GM23338 (cell line): ENCODE data around the gene PTH2. TPM values are rescaled to one million over a fixed set of nuclear protein-coding genes. Genes with fewer than 3 reads are reported as not detected.

Experiments
- ATAC-seq: fragments of 200-7000 bp; cut with Tn5 transposase; 3 replicates; pipeline ENCODE4 v1.9.1; 2020
- DNase-seq: peaks from one replicate; pipeline ENCODE4 v3.0.0-alpha.2; 2015; ENCODE audit warnings: low spot score
- H2AFZ ChIP-seq: fragments of 200-600 bp; sonication (generic); 2 replicates; pipeline ENCODE4 v1.8.0; 2016; ENCODE audit warnings: antibody characterized with exemption, mild to moderate bottlenecking, moderate library complexity
- H3F3A ChIP-seq: fragments of 200-600 bp; sonication (generic); replicated peaks from 2 replicates; pipeline ENCODE4 v1.8.0; 2017; ENCODE audit warnings: antibody characterized with exemption, mixed run types, low read depth
- H3K27ac ChIP-seq: fragments of 200-600 bp; sonication (generic); 2 replicates; pipeline ENCODE4 v1.6.1; 2016; ENCODE audit warnings: low read depth
- H3K27me3 ChIP-seq: fragments of 200-600 bp; sonication (generic); 2 replicates; pipeline ENCODE4 v1.8.0; 2016; ENCODE audit warnings: mild to moderate bottlenecking, mixed run types, moderate library complexity; ENCODE audit not compliant: insufficient read depth
- H3K36me3 ChIP-seq: fragments of 200-600 bp; sonication (generic); 2 replicates; pipeline ENCODE4 v1.8.0; 2016; ENCODE audit warnings: mild to moderate bottlenecking; ENCODE audit not compliant: insufficient read depth
- H3K4me1 ChIP-seq: fragments of 200-600 bp; sonication (generic); 2 replicates; pipeline ENCODE4 v1.8.0; 2016; ENCODE audit warnings: mild to moderate bottlenecking, moderate library complexity; ENCODE audit not compliant: insufficient read depth
- H3K4me2 ChIP-seq: fragments of 200-600 bp; sonication (generic); 2 replicates; pipeline ENCODE4 v1.7.1; 2017; ENCODE audit warnings: mixed run types
- H3K4me3 ChIP-seq: fragments of 200-600 bp; sonication (generic); 2 replicates; pipeline ENCODE4 v1.6.1; 2016; ENCODE audit warnings: mixed run types
- H3K79me2 ChIP-seq: fragments of 200-600 bp; sonication (generic); replicated peaks from 2 replicates; pipeline ENCODE4 v1.8.0; 2017; ENCODE audit warnings: mild to moderate bottlenecking; ENCODE audit not compliant: insufficient read depth
- H3K9me2 ChIP-seq: fragments of 200-600 bp; sonication (generic); 2 replicates; pipeline ENCODE4 v1.8.0; 2017; ENCODE audit not compliant: insufficient read depth
- H4K20me1 ChIP-seq: fragments of 200-600 bp; sonication (generic); replicated peaks from 2 replicates; pipeline ENCODE4 v1.8.0; 2017; ENCODE audit warnings: mild to moderate bottlenecking; ENCODE audit not compliant: insufficient read depth
- H3K27ac Mint-ChIP-seq: 2 replicates; pipeline ENCODE4 v1.8.0; 2020; ENCODE audit warnings: inconsistent platforms, mild to moderate bottlenecking, moderate library complexity, mixed read lengths
- H3K27me3 Mint-ChIP-seq: 3 replicates; pipeline ENCODE4 v1.8.0; 2022; ENCODE audit warnings: low read depth, mild to moderate bottlenecking, moderate library complexity, mixed read lengths, inconsistent platforms; ENCODE audit not compliant: insufficient read depth, poor library complexity
- H3K36me3 Mint-ChIP-seq: 3 replicates; pipeline ENCODE4 v1.8.0; 2021; ENCODE audit warnings: low read depth, mild to moderate bottlenecking, inconsistent platforms, moderate library complexity, mixed read lengths
- H3K4me1 Mint-ChIP-seq: 3 replicates; pipeline ENCODE4 v1.8.0; 2020; ENCODE audit warnings: mild to moderate bottlenecking, inconsistent platforms, mixed read lengths
- H3K4me3 Mint-ChIP-seq: 3 replicates; pipeline ENCODE4 v1.8.0; 2021; ENCODE audit warnings: moderate library complexity, mild to moderate bottlenecking, inconsistent platforms, mixed read lengths
- H3K9me3 Mint-ChIP-seq: 3 replicates; pipeline ENCODE4 v1.8.0; 2020; ENCODE audit warnings: moderate library complexity, mild to moderate bottlenecking, inconsistent platforms, mixed read lengths
- EZH2 ChIP-seq: fragments of 200-600 bp; sonication (generic); IDR thresholded peaks from one replicate; pipeline ENCODE4 v1.8.0; 2017; ENCODE audit warnings: antibody characterized with exemption, mild to moderate bottlenecking, low read depth; ENCODE audit not compliant: unreplicated experiment
- EZH2phosphoT487 ChIP-seq: fragments of 200-600 bp; sonication (generic); IDR thresholded peaks from one replicate; pipeline ENCODE4 v1.8.1; 2018; ENCODE audit warnings: antibody characterized with exemption; ENCODE audit not compliant: unreplicated experiment
- JUNB ChIP-seq: IDR thresholded peaks from one replicate; pipeline ENCODE4 v1.6.1; 2016; ENCODE audit warnings: antibody characterized with exemption; ENCODE audit not compliant: unreplicated experiment
- POLR2AphosphoS5 ChIP-seq: IDR thresholded peaks from 2 replicates; pipeline ENCODE4 v1.6.1; 2016; ENCODE audit warnings: antibody characterized with exemption, low read depth
- STAT1 ChIP-seq: IDR thresholded peaks from one replicate; pipeline ENCODE4 v1.6.1; 2016; ENCODE audit warnings: antibody characterized with exemption; ENCODE audit not compliant: unreplicated experiment
- ZNF114 ChIP-seq: fragments of 250-450 bp; sonication (Bioruptor Pico); IDR thresholded peaks from 2 replicates; pipeline ENCODE4 v1.5.0; 2020; ENCODE audit warnings: mild to moderate bottlenecking, moderate library complexity
- polyA plus RNA-seq: library from polyadenylated mRNA; unstranded; fragments of >200 nt; fragmentation: Nextera tagmentation; extraction: Ambion mirVana; gene quantifications from 2 replicates; pipeline ENCODE4 v1.2.1, GENCODE V29; 2016
- total RNA-seq: library from RNA; depleted of rRNA; stranded (reverse); fragments of >200 nt; shearing (Covaris generic); gene quantifications from 2 replicates; pipeline ENCODE4 v1.2.3, GENCODE V29; 2014
- TF ChIP-seq, protein P1 (sequence below): fragments of 250-450 bp; sonication (Bioruptor Pico); IDR thresholded peaks from 2 replicates; pipeline ENCODE4 v1.5.0; 2020; ENCODE audit warnings: mild to moderate bottlenecking, moderate library complexity
- TF ChIP-seq, protein P2 (sequence below): IDR thresholded peaks from 2 replicates; pipeline ENCODE4 v1.6.1; 2016; ENCODE audit warnings: antibody characterized with exemption

PTH2 gene
- total and polyA plus RNA-seq, 2 experiments from 2014 or later: 1.6 TPM; not detected in 1

DNA sequence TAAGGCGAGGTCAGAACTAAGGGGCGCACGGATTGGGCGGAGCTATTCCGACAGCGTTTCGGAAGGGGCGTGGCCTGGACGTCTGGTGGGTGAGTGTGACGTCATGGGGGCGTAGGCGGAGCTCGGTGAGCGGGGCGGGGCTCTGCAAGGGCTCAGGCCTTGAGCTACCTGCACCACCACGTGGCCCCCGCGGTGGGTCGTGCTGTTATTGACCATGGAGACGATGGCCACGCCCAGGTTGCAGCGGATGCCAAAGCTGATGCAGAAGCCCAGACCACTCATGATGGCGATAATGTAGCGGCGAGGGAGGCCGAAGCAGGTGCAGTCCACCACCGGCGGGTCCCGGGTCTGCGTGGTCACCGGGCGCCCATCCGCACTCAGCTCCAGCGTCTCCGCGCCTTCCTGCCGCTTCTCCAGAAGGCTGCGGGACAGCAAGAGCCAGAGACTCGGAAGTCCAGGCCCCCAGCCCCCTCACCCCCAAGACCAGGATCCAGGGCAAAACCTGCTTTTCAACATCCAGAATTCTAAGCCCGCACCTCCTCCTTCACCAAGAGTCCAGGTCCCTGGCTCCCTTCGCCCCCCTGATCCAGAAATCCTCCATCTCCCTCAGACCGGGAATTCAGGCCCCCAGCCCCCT is 13.3 kb upstream of the PTH2 start (continued):
- TF ChIP-seq, protein P1, sequence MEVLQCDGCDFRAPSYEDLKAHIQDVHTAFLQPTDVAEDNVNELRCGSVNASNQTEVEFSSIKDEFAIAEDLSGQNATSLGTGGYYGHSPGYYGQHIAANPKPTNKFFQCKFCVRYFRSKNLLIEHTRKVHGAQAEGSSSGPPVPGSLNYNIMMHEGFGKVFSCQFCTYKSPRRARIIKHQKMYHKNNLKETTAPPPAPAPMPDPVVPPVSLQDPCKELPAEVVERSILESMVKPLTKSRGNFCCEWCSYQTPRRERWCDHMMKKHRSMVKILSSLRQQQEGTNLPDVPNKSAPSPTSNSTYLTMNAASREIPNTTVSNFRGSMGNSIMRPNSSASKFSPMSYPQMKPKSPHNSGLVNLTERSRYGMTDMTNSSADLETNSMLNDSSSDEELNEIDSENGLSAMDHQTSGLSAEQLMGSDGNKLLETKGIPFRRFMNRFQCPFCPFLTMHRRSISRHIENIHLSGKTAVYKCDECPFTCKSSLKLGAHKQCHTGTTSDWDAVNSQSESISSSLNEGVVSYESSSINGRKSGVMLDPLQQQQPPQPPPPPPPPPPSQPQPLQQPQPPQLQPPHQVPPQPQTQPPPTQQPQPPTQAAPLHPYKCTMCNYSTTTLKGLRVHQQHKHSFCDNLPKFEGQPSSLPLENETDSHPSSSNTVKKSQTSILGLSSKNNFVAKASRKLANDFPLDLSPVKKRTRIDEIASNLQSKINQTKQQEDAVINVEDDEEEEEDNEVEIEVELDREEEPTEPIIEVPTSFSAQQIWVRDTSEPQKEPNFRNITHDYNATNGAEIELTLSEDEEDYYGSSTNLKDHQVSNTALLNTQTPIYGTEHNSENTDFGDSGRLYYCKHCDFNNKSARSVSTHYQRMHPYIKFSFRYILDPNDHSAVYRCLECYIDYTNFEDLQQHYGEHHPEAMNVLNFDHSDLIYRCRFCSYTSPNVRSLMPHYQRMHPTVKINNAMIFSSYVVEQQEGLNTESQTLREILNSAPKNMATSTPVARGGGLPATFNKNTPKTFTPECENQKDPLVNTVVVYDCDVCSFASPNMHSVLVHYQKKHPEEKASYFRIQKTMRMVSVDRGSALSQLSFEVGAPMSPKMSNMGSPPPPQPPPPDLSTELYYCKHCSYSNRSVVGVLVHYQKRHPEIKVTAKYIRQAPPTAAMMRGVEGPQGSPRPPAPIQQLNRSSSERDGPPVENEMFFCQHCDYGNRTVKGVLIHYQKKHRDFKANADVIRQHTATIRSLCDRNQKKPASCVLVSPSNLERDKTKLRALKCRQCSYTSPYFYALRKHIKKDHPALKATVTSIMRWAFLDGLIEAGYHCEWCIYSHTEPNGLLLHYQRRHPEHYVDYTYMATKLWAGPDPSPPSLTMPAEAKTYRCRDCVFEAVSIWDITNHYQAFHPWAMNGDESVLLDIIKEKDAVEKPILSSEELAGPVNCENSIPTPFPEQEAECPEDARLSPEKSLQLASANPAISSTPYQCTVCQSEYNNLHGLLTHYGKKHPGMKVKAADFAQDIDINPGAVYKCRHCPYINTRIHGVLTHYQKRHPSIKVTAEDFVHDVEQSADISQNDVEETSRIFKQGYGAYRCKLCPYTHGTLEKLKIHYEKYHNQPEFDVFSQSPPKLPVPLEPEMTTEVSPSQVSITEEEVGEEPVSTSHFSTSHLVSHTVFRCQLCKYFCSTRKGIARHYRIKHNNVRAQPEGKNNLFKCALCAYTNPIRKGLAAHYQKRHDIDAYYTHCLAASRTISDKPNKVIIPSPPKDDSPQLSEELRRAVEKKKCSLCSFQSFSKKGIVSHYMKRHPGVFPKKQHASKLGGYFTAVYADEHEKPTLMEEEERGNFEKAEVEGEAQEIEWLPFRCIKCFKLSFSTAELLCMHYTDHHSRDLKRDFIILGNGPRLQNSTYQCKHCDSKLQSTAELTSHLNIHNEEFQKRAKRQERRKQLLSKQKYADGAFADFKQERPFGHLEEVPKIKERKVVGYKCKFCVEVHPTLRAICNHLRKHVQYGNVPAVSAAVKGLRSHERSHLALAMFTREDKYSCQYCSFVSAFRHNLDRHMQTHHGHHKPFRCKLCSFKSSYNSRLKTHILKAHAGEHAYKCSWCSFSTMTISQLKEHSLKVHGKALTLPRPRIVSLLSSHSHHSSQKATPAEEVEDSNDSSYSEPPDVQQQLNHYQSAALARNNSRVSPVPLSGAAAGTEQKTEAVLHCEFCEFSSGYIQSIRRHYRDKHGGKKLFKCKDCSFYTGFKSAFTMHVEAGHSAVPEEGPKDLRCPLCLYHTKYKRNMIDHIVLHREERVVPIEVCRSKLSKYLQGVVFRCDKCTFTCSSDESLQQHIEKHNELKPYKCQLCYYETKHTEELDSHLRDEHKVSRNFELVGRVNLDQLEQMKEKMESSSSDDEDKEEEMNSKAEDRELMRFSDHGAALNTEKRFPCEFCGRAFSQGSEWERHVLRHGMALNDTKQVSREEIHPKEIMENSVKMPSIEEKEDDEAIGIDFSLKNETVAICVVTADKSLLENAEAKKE (CRISPR knock-in tag): no peak
- no peak for TF ChIP-seq STAT1
- TF ChIP-seq EZH2: peak; percentile 23
- peak; percentile 59 for TF ChIP-seq POLR2AphosphoS5
- TF ChIP-seq JUNB: no peak
- TF ChIP-seq, protein P2, sequence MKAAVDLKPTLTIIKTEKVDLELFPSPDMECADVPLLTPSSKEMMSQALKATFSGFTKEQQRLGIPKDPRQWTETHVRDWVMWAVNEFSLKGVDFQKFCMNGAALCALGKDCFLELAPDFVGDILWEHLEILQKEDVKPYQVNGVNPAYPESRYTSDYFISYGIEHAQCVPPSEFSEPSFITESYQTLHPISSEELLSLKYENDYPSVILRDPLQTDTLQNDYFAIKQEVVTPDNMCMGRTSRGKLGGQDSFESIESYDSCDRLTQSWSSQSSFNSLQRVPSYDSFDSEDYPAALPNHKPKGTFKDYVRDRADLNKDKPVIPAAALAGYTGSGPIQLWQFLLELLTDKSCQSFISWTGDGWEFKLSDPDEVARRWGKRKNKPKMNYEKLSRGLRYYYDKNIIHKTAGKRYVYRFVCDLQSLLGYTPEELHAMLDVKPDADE: no peak
- no peak for TF ChIP-seq EZH2phosphoT487

DNA sequence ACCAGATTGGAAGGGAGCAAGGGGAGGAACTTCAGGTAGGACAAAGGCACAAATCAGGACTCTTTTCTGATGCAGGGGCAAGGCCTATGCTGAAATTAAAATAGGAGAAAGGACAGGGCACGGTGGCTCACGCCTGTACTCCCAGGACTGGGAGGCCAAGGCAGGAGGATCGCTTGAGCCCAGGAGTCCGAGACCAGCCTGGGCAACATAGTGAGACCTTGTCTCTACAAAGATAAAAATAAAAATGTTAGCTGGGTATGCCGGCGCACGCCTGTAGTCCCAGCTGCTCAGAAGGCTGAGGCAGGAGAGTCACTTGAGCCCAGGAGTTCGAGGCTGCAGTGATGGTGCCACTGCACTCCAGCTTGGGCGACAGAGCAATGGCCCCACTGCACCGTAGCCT is 12.4 kb upstream of the PTH2 start:
- H3K27ac Mint-ChIP-seq: no peak overlapping the region
- peak overlapping the region; percentile 65 for H3K4me3 Mint-ChIP-seq
- TF ChIP-seq, protein P1 (CRISPR knock-in tag): no peak
- no peak for TF ChIP-seq STAT1
- TF ChIP-seq EZH2phosphoT487: no peak
- no peak for TF ChIP-seq ZNF114 (CRISPR knock-in tag)
- no peak for TF ChIP-seq JUNB

More for the DNA sequence above, 12.4 kb upstream of the PTH2 start:
- H3K9me3 Mint-ChIP-seq: peaks cover 13% of the 10 kb centered on the region
- no peaks in the 10 kb centered on the region for H3K79me2 ChIP-seq
- peaks cover 27% of the 10 kb centered on the region for H3K4me1 ChIP-seq
- H3K4me1 Mint-ChIP-seq: peaks cover 35% of the 10 kb centered on the region
- ATAC-seq: no peak
- H3K9me2 ChIP-seq: no peaks in the 10 kb centered on the region
- H2AFZ ChIP-seq: peak overlapping the region; percentile 74; the same call in 1 of the 2 replicates
- H3K4me3 ChIP-seq: peak overlapping the region; percentile 58; the same call in 1 of the 2 replicates
- no peaks in the 10 kb centered on the region for H4K20me1 ChIP-seq
- H3K36me3 Mint-ChIP-seq: peaks cover 5% of the 10 kb centered on the region
- DNase-seq: no peak
- H3K27me3 ChIP-seq: peaks cover 76% of the 10 kb centered on the region
- H3K4me2 ChIP-seq: peak overlapping the region; percentile 72
- no peak overlapping the region for H3K27ac ChIP-seq
- no peaks in the 10 kb centered on the region for H3K36me3 ChIP-seq
- H3F3A ChIP-seq: peaks cover 27% of the 10 kb centered on the region
- H3K27me3 Mint-ChIP-seq: peaks cover 80% of the 10 kb centered on the region
